Measurements from ENCODE around the gene SYT1. TPM values are rescaled to one million over a fixed set of nuclear protein-coding genes. Genes with fewer than 3 reads are reported as not detected.

Gene SYT1
- total RNA-seq, 1 donor from 2014 or later: 35.5 TPM

DNA sequence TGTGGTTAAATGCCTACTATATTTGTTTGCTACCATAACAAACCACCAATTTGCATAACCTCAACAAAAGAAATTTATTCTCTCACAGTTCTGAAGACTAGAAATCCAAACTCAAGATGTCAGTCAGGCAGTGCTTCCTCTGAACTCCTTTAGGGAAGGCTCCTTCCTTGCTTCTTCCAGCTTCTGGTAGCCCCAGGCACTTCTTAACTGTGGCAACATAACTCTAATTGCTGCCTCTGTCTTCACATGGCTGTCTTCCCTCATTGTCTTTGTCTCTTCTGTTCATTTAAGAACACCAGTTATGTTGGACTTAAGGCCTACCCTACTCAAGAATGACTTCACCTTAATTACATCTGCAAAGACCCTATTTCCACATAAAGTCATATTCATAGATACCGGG lies 206.9 kb downstream of the SYT1 start:
- Mint-ChIP-seq H3K9me3 (no peaks in the 10 kb centered on the region), H3K27me3 (no peaks in the 10 kb centered on the region), H3K4me3 (no peak overlapping the region), H3K4me1 (ENCODE audit: unreplicated experiment) (no peaks in the 10 kb centered on the region), H3K36me3 (no peaks in the 10 kb centered on the region), H3K27ac (no peak overlapping the region)
- DNase-seq (ENCODE audit: extremely low spot score, unreplicated experiment): no peak
- TF ChIP-seq CTCF (conservative IDR thresholded peaks at IDR 0.05): no peak

DNA sequence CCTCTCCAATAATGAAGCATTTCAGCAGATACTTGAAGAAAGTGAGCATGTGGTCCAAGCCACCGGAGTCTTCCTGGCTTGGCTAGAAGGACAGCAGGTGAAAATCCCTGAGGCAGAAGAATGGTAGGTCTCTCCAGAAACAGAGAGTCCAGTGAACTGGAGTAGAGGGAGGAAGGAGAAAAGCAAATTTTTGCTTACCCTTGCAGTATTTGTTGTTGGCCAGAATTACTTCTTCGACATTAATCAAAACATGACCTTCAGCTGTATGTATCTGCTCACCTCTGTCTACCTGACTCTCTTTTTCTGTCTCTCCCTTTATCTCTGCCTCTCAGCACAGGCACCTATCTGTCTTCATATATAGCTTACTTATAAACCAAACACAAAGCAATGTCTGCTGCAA lies 208.9 kb downstream of the SYT1 start:
- no peak for TF ChIP-seq CTCF (conservative IDR thresholded peaks at IDR 0.05)
- Mint-ChIP-seq H3K9me3 (no peaks in the 10 kb centered on the region), H3K36me3 (no peaks in the 10 kb centered on the region), H3K4me3 (no peak overlapping the region), H3K27me3 (no peaks in the 10 kb centered on the region), H3K4me1 (ENCODE audit: unreplicated experiment) (no peaks in the 10 kb centered on the region), H3K27ac (no peak overlapping the region)
- DNase-seq (ENCODE audit: extremely low spot score, unreplicated experiment): no peak

DNA sequence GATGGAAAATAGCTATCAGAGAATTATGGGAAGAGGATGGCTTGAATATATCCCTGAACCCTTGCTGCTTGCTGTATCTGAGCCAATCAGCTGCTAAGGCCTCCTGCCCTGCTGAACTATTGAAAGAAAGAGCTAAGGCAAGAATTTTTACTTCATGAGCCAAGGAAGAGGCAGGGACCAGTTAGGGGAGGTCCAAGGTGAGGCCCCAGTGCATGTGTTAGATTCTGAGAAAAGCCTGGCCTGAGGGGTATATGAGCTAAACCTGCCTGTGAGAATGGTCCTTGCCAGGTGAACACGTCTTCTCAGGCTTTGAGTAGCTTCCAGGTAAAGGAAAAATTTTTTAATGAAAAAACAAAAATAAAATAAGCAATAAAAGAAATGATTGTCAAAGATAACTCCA lies 218.0 kb downstream of the SYT1 start:
- no peaks in the 10 kb centered on the region for H3K9me3 Mint-ChIP-seq

GRCh38 chr12:79083181-79083580 lies 218.6 kb downstream of the SYT1 start:
- no peak overlapping the region for H3K4me3 Mint-ChIP-seq
- no peaks in the 10 kb centered on the region for H3K27me3 Mint-ChIP-seq

More for the DNA sequence above, 218.0 kb downstream of the SYT1 start:
- TF ChIP-seq CTCF (conservative IDR thresholded peaks at IDR 0.05): no peak
- Mint-ChIP-seq H3K27ac (no peak overlapping the region), H3K27me3 (no peaks in the 10 kb centered on the region), H3K4me1 (ENCODE audit: unreplicated experiment) (no peaks in the 10 kb centered on the region), H3K36me3 (no peaks in the 10 kb centered on the region), H3K4me3 (no peak overlapping the region)
- DNase-seq (ENCODE audit: extremely low spot score, unreplicated experiment): no peak

DNA sequence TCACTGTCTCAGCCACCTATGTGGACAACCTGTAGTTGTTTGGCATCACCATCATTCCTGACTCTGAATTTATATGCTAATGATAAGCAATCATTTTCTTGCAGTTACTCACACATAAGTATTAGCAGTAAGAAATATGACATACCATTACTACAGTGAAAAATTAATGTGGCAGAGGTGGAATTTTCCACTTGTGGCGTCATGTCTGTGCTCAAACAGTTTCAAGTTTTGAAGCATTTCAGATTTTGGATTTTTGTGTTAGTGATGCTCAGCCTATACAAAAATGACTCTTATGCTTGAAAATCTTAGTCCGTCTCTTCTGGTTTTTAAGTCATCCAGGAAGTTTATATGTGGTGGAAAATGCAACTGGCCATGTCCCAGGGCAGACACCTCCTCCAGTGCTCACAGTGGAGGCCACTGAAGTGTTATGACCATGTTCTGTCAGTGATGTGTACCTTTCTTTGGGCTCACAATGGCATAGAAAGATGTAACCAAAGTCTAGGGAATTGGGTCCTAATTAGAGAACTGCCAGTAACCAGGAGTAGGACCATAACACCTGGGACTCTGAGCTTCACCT lies 220.6 kb downstream of the SYT1 start:
- H3K27me3 Mint-ChIP-seq: no peaks in the 10 kb centered on the region
- no peak for TF ChIP-seq CTCF (conservative IDR thresholded peaks at IDR 0.05)
- H3K27ac Mint-ChIP-seq: no peak overlapping the region
- no peaks in the 10 kb centered on the region for H3K36me3 Mint-ChIP-seq
- H3K4me3 Mint-ChIP-seq: no peak overlapping the region
- DNase-seq (ENCODE audit: extremely low spot score, unreplicated experiment): no peak
- no peaks in the 10 kb centered on the region for H3K9me3 Mint-ChIP-seq
- no peaks in the 10 kb centered on the region for H3K4me1 Mint-ChIP-seq (ENCODE audit: unreplicated experiment)

More at GRCh38 chr12:79083181-79083580, 218.6 kb downstream of the SYT1 start:
- H3K27ac Mint-ChIP-seq: no peak overlapping the region
- no peaks in the 10 kb centered on the region for H3K9me3 Mint-ChIP-seq
- no peaks in the 10 kb centered on the region for H3K36me3 Mint-ChIP-seq
- no peaks in the 10 kb centered on the region for H3K4me1 Mint-ChIP-seq (ENCODE audit: unreplicated experiment)
- no peak for DNase-seq (ENCODE audit: extremely low spot score, unreplicated experiment)
- no peak for TF ChIP-seq CTCF (conservative IDR thresholded peaks at IDR 0.05)

Measured in type B pancreatic cell (in vitro differentiated cells).